ENCODE results near the gene FOXF1.

FOXF1 gene

DNA sequence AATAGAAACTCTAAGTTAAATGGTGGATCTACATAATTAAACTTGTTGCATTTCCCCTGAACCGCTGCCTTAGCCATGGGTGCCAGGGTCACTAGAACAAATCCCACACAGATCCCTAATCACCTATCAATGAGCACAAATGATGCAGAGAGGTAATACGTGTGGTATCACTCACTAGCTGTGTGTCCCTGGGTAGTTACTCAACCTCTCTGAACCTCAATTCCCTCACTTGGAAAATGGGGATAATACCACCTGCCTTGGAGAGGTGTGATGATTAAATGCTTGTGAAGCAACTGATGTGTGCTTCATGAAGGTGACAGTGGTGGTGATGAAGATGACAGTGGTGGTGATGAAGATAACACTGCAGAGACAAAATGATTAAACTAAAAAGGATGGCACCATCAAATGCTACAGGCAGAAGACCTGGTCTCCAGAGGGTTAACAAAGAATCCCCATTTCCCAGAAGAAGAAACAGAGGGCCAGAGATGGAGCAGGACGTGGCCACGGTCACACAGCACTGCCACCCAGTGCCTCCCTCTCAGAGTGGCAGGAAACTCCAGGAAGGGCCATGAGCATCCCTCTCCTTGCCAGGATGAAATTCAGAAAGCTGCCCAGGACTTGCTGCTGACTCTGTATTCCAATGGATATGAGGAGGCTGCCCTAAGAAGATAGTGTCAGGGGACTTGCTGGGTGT lies 17.9 kb upstream of the FOXF1 start:
- TF ChIP-seq, protein P1, sequence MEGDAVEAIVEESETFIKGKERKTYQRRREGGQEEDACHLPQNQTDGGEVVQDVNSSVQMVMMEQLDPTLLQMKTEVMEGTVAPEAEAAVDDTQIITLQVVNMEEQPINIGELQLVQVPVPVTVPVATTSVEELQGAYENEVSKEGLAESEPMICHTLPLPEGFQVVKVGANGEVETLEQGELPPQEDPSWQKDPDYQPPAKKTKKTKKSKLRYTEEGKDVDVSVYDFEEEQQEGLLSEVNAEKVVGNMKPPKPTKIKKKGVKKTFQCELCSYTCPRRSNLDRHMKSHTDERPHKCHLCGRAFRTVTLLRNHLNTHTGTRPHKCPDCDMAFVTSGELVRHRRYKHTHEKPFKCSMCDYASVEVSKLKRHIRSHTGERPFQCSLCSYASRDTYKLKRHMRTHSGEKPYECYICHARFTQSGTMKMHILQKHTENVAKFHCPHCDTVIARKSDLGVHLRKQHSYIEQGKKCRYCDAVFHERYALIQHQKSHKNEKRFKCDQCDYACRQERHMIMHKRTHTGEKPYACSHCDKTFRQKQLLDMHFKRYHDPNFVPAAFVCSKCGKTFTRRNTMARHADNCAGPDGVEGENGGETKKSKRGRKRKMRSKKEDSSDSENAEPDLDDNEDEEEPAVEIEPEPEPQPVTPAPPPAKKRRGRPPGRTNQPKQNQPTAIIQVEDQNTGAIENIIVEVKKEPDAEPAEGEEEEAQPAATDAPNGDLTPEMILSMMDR (IDR thresholded peaks at IDR 0.05; ENCODE audit: control insufficient read depth, extremely low read depth, insufficient read depth) = no peak
- DNase-seq (ENCODE audit: low read depth) = no peak
- no peak overlapping the region for H3K4me3 ChIP-seq (ENCODE audit: low read depth, low read length)

DNA sequence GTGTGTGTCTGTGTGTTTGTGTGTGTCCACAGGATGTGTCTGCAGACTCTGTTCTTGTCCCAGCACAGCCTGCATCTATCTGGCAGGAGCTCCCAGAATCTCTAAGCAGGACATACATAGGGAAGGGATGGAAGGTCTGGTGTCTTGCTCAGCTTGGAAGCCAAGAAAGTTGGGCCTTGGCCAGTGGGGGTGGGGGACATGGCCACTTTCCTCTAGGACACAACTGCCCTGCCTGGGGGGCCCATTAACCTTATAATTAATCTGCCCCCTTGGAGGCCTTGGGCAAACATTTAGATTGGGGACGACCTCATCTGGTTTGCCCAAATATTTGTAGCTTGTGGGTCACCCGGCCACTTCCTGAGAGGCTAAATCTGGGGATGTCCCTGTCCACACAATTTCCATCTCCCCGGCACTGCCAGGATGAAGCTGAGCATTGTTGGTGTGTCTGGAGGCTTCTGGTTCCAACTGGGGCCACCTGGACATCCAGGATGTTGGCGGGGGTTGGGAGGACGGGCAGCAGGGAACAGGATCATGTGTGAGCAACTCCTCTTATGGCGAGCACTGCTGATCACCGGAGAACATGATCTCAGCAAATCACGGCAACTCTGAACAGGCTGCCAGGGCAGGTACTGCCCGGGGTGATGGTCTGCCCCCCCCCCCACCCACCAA lies 17.2 kb upstream of the FOXF1 start:
- no peak overlapping the region for H3K4me3 ChIP-seq (ENCODE audit: low read depth, low read length)
- no peak for DNase-seq (ENCODE audit: low read depth)
- TF ChIP-seq, protein P1 (IDR thresholded peaks at IDR 0.05; ENCODE audit: control insufficient read depth, extremely low read depth, insufficient read depth) = no peak

DNA sequence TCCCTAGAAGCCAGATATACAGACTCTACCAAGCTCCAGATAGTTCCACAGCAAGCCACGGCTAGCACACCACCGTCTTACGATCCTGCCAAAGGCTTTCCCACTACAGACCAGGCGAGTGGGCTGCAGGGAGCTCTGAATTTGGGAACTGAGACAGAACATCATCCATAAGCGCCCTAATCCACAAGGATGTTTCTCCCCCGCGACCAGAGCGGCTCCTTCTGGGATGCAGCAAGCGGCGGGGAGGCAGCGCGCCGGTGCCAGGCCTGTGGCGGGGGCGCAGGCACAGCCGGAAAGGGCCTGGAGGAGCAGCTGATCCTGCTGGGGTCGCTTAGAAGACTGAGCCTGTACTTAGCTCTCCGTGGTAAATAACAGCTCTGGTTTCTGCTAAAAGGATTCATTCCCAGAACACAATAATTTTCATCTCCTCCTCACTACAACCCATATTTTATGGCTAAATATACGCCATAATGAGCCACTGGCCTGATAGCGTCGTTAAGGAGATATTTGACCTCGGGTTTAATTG lies 16.2 kb upstream of the FOXF1 start:
- no peak overlapping the region for H3K4me3 ChIP-seq (ENCODE audit: low read depth, low read length)
- no peak for DNase-seq (ENCODE audit: low read depth)
- TF ChIP-seq, protein P1 (IDR thresholded peaks at IDR 0.05; ENCODE audit: control insufficient read depth, extremely low read depth, insufficient read depth) = no peak

DNA sequence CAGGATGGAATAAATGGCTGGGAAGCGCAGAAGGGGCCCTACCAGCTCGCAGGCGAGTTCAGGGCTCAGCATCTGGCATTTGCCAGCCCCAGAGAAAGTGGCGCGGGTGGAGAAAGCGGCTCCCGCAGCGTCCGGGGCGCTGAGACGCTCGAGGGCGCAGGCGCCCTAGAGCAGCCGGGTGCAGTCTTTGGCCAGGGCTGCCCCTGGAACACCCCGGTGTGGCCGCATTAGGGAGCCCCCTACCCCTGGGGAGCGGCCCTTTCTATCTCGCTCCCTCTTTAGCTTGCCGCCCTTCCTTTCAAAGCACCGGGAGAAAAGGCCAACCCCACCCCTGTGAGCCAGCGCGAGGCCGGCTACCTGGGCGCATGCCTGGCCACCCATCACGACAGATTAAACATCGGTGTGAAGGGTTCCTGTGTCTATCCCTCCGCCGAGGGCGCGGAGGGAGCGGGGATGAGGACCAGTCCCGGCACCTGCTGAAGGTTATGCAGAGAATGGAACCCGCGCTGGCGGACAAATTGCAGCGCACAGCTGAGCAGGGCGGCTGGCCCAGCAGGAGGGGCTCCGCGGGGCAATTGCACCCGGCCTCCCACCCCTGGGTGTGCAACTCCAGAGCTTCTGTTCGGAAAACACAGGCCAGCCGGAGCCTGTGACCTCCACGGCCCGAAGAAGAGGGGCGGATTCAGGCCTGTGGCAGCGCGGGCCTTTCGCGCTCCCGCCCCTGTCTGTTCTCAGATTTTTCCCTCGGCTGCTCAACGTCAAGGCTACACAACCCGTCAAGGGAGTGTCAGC lies 15.6 kb upstream of the FOXF1 start:
- H3K4me3 ChIP-seq (ENCODE audit: low read depth, low read length) = no peak overlapping the region
- DNase-seq (ENCODE audit: low read depth) = no peak
- TF ChIP-seq, protein P1 (IDR thresholded peaks at IDR 0.05; ENCODE audit: control insufficient read depth, extremely low read depth, insufficient read depth) = no peak

DNA sequence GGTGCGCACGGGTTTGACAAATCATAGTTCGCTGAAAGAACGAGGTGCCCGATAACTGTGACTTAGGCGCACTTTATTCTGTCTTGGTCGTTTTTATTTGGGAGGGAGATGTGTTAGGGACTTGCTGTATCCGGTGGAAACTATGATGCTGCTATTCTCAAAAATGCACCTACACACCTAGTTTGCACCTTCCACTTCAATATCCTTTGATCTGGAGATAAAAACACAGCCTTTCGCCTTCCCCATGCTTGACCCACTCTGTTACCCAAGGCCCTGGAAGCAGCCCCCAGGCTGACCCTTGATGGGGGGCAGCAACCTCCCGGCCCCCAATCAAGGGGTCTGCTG lies 15.0 kb upstream of the FOXF1 start:
- no peak overlapping the region for H3K4me3 ChIP-seq (ENCODE audit: low read depth, low read length)
- TF ChIP-seq, protein P1 (IDR thresholded peaks at IDR 0.05; ENCODE audit: control insufficient read depth, extremely low read depth, insufficient read depth) = no peak
- no peak for DNase-seq (ENCODE audit: low read depth)

DNA sequence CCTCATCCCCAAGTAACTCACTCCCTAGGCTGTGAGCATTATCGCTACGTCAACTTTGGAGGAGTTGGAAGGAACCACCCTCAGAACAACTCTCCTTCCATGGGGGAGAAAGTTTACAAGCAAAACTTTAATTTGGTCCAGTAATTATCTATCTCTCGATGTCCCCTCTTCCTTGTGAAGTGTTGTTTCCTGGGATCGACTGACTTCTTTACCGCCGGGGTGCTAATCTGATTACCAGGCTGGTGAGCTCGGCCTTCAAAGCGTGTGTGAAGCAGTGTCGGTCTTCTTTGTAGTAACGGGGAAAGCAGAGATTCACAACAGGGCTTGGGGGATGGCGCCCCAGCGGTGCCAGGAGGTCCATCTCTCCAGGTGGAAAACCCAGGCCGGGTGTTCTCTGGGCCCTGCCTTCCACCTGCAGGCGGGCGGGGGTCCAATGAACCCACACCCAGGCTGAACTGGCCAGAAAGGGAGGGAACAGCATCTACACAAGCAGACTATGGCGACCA lies 14.5 kb upstream of the FOXF1 start:
- TF ChIP-seq, protein P1 (IDR thresholded peaks at IDR 0.05; ENCODE audit: control insufficient read depth, extremely low read depth, insufficient read depth) = no peak

More for the DNA sequence above, 14.5 kb upstream of the FOXF1 start:
- no peak overlapping the region for H3K4me3 ChIP-seq (ENCODE audit: low read depth, low read length)
- no peak for DNase-seq (ENCODE audit: low read depth)

Data from LNCaP clone FGC (cell line).